Peyer's patch (tissue), 4 donors: Measurements from ENCODE around the gene AKT3. TPM values are rescaled to one million over a fixed set of nuclear protein-coding genes. Genes with fewer than 3 reads are reported as not detected.

Source experiments
- DNase-seq, 3 donors: peaks; one replicate each; pipeline ENCODE4 v3.0.0-alpha.2; 2017 to 2019
- H3K27ac ChIP-seq, 4 donors: fragments of 200-600 bp; sonication (generic); one replicate each; pipeline ENCODE4 v1.5.1; 2016 to 2019
- H3K27me3 ChIP-seq, 2 donors: fragments of 200-600 bp; sonication (generic); one replicate each; pipeline ENCODE4 v1.5.1; 2019
- H3K36me3 ChIP-seq, 3 donors: fragments of 200-600 bp; sonication (generic); one replicate each; pipeline ENCODE4 v1.5.1; 2016 to 2019
- H3K4me1 ChIP-seq, 4 donors: fragments of 200-600 bp; sonication (generic); one replicate each; pipeline ENCODE4 v1.5.1; 2016 to 2019
- H3K4me3 ChIP-seq, 4 donors: fragments of 200-600 bp; sonication (generic); 1 replicate in 3 of 4; 2 replicates in 1 of 4; pipeline ENCODE4 v1.5.1; 2016 to 2019; ENCODE audit warnings: mild to moderate bottlenecking in 1 of 4
- H3K9me3 ChIP-seq, 4 donors: fragments of 200-600 bp; sonication (generic); one replicate each; pipeline ENCODE4 v1.5.1; 2016 to 2019; ENCODE audit warnings: mild to moderate bottlenecking in 1 of 4
- CTCF ChIP-seq, 6 experiments: fragments of 450-650 bp in 4 of 6; fragments of 200-600 bp in 2 of 6; sonication (generic) in 1 of 6; IDR thresholded peaks; one replicate each; pipeline ENCODE4 v1.5.1; 2017 to 2019; ENCODE audit warnings: antibody characterized with exemption in 6 of 6, mild to moderate bottlenecking in 3 of 6, moderate library complexity in 1 of 6
- POLR2A ChIP-seq, 2 donors: fragments of 450-650 bp; IDR thresholded peaks; one replicate each; pipeline ENCODE4 v1.5.1; 2017; ENCODE audit warnings: antibody characterized with exemption in 2 of 2, mild to moderate bottlenecking in 2 of 2, moderate library complexity in 2 of 2
- total RNA-seq, 4 donors: library from RNA; depleted of rRNA; stranded (reverse); fragments of >200 nt; gene quantifications; one replicate each; pipeline ENCODE4 v1.1.0, GENCODE V29; 2016

Gene AKT3
- total RNA-seq, 4 donors from 2014 or later: 4.4 to 71.8 (median 15.2) TPM

GRCh38 chr1:243542739-243543415, 307.2 kb downstream of the AKT3 start:
- TF ChIP-seq POLR2A (IDR thresholded peaks at IDR 0.05) (no peak), CTCF (IDR thresholded peaks at IDR 0.05) (no peak)
- no peaks in the 10 kb centered on the region for H3K27me3 ChIP-seq
- no peak overlapping the region for H3K27ac ChIP-seq

GRCh38 chr1:243539636-243540035, 310.4 kb downstream of the AKT3 start:
- no peak overlapping the region for H3K4me3 ChIP-seq

More at GRCh38 chr1:243542739-243543415, 307.2 kb downstream of the AKT3 start:
- H3K4me1 ChIP-seq: no peaks in the 10 kb centered on the region
- no peak for DNase-seq
- H3K9me3 ChIP-seq: no peaks in the 10 kb centered on the region
- no peak overlapping the region for H3K4me3 ChIP-seq
- no peaks in the 10 kb centered on the region for H3K36me3 ChIP-seq

GRCh38 chr1:243535014-243535413, 315.0 kb downstream of the AKT3 start:
- Histone ChIP-seq H3K36me3 (no peaks in the 10 kb centered on the region), H3K4me3 (no peak overlapping the region), H3K27ac (no peak overlapping the region), H3K9me3 (no peaks in the 10 kb centered on the region), H3K4me1 (no peaks in the 10 kb centered on the region), H3K27me3 (no peaks in the 10 kb centered on the region)
- TF ChIP-seq CTCF (IDR thresholded peaks at IDR 0.05) (no peak), POLR2A (IDR thresholded peaks at IDR 0.05) (no peak)
- DNase-seq: no peak

More at GRCh38 chr1:243539636-243540035, 310.4 kb downstream of the AKT3 start:
- H3K9me3 ChIP-seq: no peaks in the 10 kb centered on the region
- H3K27me3 ChIP-seq: no peaks in the 10 kb centered on the region
- no peaks in the 10 kb centered on the region for H3K36me3 ChIP-seq
- DNase-seq: no peak
- TF ChIP-seq CTCF (IDR thresholded peaks at IDR 0.05) (no peak), POLR2A (IDR thresholded peaks at IDR 0.05) (no peak)
- H3K27ac ChIP-seq: no peak overlapping the region
- no peaks in the 10 kb centered on the region for H3K4me1 ChIP-seq

GRCh38 chr1:243529512-243529911, 320.5 kb downstream of the AKT3 start:
- Histone ChIP-seq H3K9me3 (no peaks in the 10 kb centered on the region), H3K4me1 (no peaks in the 10 kb centered on the region), H3K4me3 (no peak overlapping the region), H3K27ac (no peak overlapping the region), H3K27me3 (no peaks in the 10 kb centered on the region), H3K36me3 (no peaks in the 10 kb centered on the region)
- no peak for DNase-seq
- TF ChIP-seq POLR2A (IDR thresholded peaks at IDR 0.05): no peak
- no peak for TF ChIP-seq CTCF (IDR thresholded peaks at IDR 0.05)

- Histone ChIP-seq H3K9me3 (no peaks in the 10 kb centered on the region), H3K36me3 (no peaks in the 10 kb centered on the region), H3K27ac (no peak overlapping the region), H3K4me1 (no peaks in the 10 kb centered on the region), H3K4me3 (no peak overlapping the region), H3K27me3 (no peaks in the 10 kb centered on the region)
- DNase-seq: no peak
- TF ChIP-seq CTCF (IDR thresholded peaks at IDR 0.05): no peak
- no peak for TF ChIP-seq POLR2A (IDR thresholded peaks at IDR 0.05)
These were observed 321.5 kb downstream of the AKT3 start for GRCh38 chr1:243528459-243529121.
